Left ventricle myocardium inferior (tissue), 1 donor: ENCODE data around the gene ARFGEF2. TPM values are rescaled to one million over a fixed set of nuclear protein-coding genes. Genes with fewer than 3 reads are reported as not detected.

Experiments
- DNase-seq: peaks from one replicate; pipeline ENCODE4 v3.0.0-alpha.2; 2020
- H3K27ac ChIP-seq: fragments of 200-600 bp; replicated peaks from 2 replicates; pipeline ENCODE4 v1.8.0; 2021
- H3K27me3 ChIP-seq: fragments of 200-600 bp; 2 replicates; pipeline ENCODE4 v1.8.0; 2021; ENCODE audit warnings: low read depth
- H3K36me3 ChIP-seq: fragments of 200-600 bp; 2 replicates; pipeline ENCODE4 v1.8.0; 2021
- H3K4me1 ChIP-seq: fragments of 200-600 bp; 2 replicates; pipeline ENCODE4 v1.8.0; 2021
- H3K4me3 ChIP-seq: fragments of 200-600 bp; 2 replicates; pipeline ENCODE4 v1.8.0; 2021; ENCODE audit warnings: mild to moderate bottlenecking, moderate library complexity
- H3K9me3 ChIP-seq: fragments of 200-600 bp; replicated peaks from 2 replicates; pipeline ENCODE4 v1.8.0; 2021
- intact Hi-C: fragments of 100-400 bp; cut with micrococcal nuclease; formaldehyde crosslinking; loops from one replicate; pipeline ENCODE4 v1.11.0; 2022
- long read RNA-seq: library from polyadenylated mRNA; unstranded; transcript quantifications from one replicate; pipeline ENCODE4 v2.0.0, GENCODE V29; 2021
- total RNA-seq: library from RNA; stranded (reverse); fragmentation: NEBNext Ultra II Directional; extraction: Animal tissue kit (Norgen Biotek cat#: 25700); gene quantifications from one replicate; pipeline ENCODE4 v1.2.1, GENCODE V29; 2021
- TF ChIP-seq, protein P1 (sequence below): fragments of 200-600 bp; IDR thresholded peaks from 2 replicates; pipeline ENCODE4 v1.8.0; 2021; ENCODE audit warnings: antibody characterized with exemption, mild to moderate bottlenecking, borderline replicate concordance
- donor health status: DM: no; HTN: yes; CAD: no; lungs with severe emphysema.

ARFGEF2 gene
- 45.1 TPM for total RNA-seq
- long read RNA-seq, full-length matches to known transcripts: 1 of 25 reads
- long read RNA-seq, partial matches to known transcripts: 15 of 25 reads
- long read RNA-seq, other reads (novel, unspliced or antisense): 9 of 25 reads

DNA sequence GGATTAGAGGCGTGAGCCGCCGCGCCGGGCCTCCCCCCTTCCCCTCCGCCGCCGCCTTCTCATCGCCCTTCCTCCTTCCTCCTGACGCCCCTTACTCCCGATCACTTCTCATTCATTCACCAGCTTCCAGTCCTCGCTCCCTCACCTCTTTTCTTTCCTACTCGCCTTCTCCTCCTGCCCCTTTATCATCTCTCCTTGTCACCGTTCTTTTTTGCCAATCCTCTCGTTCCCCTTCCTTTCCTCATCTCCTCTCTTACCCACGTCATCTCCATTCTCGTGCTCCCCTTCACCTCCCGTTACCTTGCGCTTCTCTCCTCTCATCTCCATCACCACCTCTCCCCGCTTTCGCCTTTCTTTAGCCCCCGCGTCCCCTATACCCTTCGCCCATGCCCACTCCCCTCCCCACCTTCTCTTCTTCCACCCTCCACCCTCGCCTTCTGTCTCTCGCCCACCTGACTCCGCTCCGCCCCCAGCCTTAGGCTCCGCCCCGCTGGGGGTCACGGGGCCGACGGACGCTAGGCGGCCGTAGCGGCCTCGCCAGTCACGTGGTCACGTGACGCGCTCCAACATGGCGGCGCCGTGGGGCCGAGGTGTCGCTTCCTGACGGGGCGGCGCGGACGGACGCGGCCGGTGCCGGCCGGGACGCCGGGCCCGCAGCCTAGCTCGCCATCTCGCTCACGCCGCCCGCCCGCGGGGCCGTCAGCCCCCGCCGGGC is at the start of gene ARFGEF2:
ARFGEF2 (plus strand) TSS at position 544 of the 715 bp plus-strand sequence. CDS start 179 bp downstream, outside the sequence.
- Histone ChIP-seq H3K9me3 (no peaks in the 10 kb centered on the region), H3K4me1 (peaks cover 56% of the 10 kb centered on the region), H3K4me3 (peak within 1 kb of the TSS; percentile 96), H3K36me3 (no peaks in the 10 kb centered on the region), H3K27me3 (no peaks in the 10 kb centered on the region), H3K27ac (peak within 1 kb of the TSS; percentile 98)
- TF ChIP-seq, protein P1, sequence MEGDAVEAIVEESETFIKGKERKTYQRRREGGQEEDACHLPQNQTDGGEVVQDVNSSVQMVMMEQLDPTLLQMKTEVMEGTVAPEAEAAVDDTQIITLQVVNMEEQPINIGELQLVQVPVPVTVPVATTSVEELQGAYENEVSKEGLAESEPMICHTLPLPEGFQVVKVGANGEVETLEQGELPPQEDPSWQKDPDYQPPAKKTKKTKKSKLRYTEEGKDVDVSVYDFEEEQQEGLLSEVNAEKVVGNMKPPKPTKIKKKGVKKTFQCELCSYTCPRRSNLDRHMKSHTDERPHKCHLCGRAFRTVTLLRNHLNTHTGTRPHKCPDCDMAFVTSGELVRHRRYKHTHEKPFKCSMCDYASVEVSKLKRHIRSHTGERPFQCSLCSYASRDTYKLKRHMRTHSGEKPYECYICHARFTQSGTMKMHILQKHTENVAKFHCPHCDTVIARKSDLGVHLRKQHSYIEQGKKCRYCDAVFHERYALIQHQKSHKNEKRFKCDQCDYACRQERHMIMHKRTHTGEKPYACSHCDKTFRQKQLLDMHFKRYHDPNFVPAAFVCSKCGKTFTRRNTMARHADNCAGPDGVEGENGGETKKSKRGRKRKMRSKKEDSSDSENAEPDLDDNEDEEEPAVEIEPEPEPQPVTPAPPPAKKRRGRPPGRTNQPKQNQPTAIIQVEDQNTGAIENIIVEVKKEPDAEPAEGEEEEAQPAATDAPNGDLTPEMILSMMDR: peak; percentile 23
- peak; percentile 91 for DNase-seq
- intact Hi-C loops: no loop called here

DNA sequence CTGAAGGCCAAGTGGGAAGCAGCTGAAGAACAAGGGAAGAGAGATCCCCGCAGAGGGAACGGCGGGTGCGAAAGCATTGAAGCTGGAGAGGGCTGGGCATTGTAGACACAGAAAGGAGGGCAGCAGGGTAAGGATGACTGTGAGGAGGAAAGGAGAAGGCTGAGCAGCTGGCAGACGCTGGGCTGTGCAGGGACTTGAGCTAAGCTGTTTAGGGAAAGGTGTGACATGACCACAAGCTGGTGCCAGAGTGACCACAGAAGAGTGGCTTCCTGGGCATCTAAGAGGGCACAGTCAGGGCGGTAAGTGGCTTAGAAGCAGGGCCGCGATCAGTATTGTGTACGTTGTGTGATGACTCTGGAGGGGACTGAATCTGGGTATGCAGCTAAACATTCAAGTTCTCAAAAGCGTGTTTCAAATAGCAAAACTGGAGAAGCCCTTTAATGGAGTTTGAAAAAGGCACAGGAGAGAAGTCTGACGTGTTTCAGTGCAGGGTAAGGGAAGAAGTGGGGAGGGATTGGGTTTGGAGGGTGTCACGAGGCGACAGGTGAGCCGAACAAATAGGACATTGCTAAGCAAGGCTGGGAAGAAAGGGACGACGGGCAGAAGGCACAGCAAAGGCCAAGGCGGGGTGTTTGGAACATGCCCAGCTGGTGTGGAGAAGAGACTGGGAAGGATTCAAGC is 46.1 kb upstream of the ARFGEF2 start:
- Histone ChIP-seq H3K4me1 (peaks cover 4% of the 10 kb centered on the region), H3K9me3 (no peaks in the 10 kb centered on the region), H3K27ac (no peak overlapping the region), H3K36me3 (no peaks in the 10 kb centered on the region), H3K4me3 (no peak overlapping the region), H3K27me3 (no peaks in the 10 kb centered on the region)
- intact Hi-C loops: no loop called here
- no peak for DNase-seq
- TF ChIP-seq, protein P1: no peak

DNA sequence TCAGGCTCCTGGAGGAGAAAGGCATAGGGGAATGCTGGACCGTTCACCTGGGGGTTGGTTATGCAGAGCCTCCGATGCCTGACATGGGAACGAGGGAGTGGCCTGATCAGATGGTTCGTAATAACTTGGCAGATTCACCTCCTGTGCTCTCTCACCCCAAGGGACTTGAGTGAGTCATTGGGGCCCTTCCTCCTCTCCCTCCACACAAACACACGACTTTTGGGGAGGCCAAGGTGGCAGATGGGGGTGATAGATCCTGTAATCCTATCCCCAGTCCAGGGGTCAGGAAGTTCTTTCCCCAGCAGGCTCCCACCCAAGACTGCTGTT is 45.6 kb upstream of the ARFGEF2 start:
- H3K4me3 ChIP-seq: no peak overlapping the region
- H3K27ac ChIP-seq: no peak overlapping the region
- H3K27me3 ChIP-seq: no peaks in the 10 kb centered on the region
- intact Hi-C loops: no loop called here
- TF ChIP-seq, protein P1: no peak
- peaks cover 4% of the 10 kb centered on the region for H3K4me1 ChIP-seq
- H3K9me3 ChIP-seq: no peaks in the 10 kb centered on the region
- H3K36me3 ChIP-seq: no peaks in the 10 kb centered on the region
- no peak for DNase-seq

DNA sequence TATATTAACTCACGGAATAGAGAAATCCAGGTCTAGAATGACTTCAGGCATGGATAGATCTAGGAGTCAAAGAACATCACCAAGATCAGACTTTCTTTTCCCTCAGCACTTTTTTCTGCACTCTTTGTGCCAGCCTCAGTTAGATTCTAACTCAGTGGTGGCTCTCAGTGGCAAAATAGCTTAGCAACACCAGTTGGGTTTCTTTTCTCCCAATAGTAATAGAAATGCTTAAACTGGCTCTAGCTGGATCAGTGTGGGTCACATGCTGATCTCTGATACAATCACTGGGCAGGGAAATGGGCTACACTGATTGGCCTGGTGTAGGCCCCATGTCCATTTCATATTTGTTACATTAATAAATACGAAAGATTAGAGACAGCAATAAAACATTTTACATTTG is 44.2 kb upstream of the ARFGEF2 start:
- no peak for DNase-seq
- H3K4me3 ChIP-seq: no peak overlapping the region
- no peaks in the 10 kb centered on the region for H3K36me3 ChIP-seq
- H3K4me1 ChIP-seq: peaks cover 4% of the 10 kb centered on the region
- no peaks in the 10 kb centered on the region for H3K9me3 ChIP-seq
- intact Hi-C loops: no loop called here
- TF ChIP-seq, protein P1: no peak
- H3K27me3 ChIP-seq: no peaks in the 10 kb centered on the region
- no peak overlapping the region for H3K27ac ChIP-seq

DNA sequence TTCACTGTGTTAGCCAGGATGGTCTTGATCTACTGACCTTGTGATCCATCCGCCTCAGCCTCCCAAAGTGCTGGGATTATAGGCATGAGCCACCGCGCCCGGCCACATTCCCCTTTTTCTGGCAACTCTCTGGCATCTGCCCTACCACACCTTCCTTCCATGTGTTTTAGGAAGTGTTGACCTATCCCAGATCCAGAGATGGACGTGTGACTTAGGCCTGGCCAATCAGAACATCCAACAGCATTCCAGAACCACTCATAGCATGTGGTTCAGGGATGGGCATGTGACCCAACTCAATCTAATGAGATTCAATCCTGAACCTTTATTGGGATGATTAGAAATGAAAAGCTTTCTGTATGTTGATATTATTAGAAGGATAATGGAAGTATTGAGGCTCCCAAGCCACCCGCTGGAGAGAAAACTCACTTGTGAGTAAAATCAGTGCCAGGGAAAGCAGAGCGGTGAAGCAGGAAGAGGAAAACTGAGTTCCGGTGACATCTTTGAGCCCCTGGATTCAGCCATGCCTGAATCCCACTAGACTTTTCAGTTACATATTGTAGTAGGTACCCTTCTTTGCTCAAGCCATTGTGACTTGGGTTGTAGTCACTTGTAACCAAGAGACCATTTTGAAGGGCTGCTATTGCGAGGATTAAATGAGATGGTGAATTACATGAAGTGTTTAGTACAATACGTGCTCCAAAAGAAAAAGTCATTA is 42.8 kb upstream of the ARFGEF2 start:
- Histone ChIP-seq H3K4me3 (no peak overlapping the region), H3K36me3 (no peaks in the 10 kb centered on the region), H3K9me3 (no peaks in the 10 kb centered on the region), H3K4me1 (peaks cover 4% of the 10 kb centered on the region), H3K27me3 (no peaks in the 10 kb centered on the region), H3K27ac (no peak overlapping the region)
- intact Hi-C loops: no loop called here
- TF ChIP-seq, protein P1: no peak
- DNase-seq: no peak
